Upper lobe of left lung (tissue), 6 donors: ENCODE data around the gene AP4M1. TPM values are rescaled to one million over a fixed set of nuclear protein-coding genes. Genes with fewer than 3 reads are reported as not detected.

ENCODE experiments used
- ATAC-seq, 2 donors: fragments of 200-7000 bp; cut with Tn5 transposase; one replicate each; pipeline ENCODE4 v1.9.1; 2022; ENCODE audit warnings: mild to moderate bottlenecking in 2 of 2, moderate library complexity in 2 of 2; ENCODE audit not compliant: low FRiP score in 2 of 2
- DNase-seq, 2 donors: peaks; one replicate each; pipeline ENCODE4 v3.0.0-alpha.2; 2019 to 2020
- H3K27ac ChIP-seq, 4 donors: fragments of 200-600 bp; sonication (generic); one replicate each; pipeline ENCODE4 v1.5.1; 2016 to 2019
- H3K27me3 ChIP-seq, 4 donors: fragments of 200-600 bp; sonication (generic); one replicate each; pipeline ENCODE4 v1.5.1; 2017 to 2019
- H3K36me3 ChIP-seq, 4 donors: fragments of 200-600 bp; sonication (generic); one replicate each; pipeline ENCODE4 v1.5.1; 2016 to 2019
- H3K4me1 ChIP-seq, 4 donors: fragments of 200-600 bp; sonication (generic); one replicate each; pipeline ENCODE4 v1.5.1; 2018 to 2019
- H3K4me3 ChIP-seq, 4 donors: fragments of 200-600 bp; sonication (generic); one replicate each; pipeline ENCODE4 v1.5.1; 2017 to 2019; ENCODE audit warnings: mild to moderate bottlenecking in 2 of 4, moderate library complexity in 1 of 4
- H3K9me3 ChIP-seq, 4 donors: fragments of 200-600 bp; sonication (generic); one replicate each; pipeline ENCODE4 v1.5.1; 2018 to 2019
- CTCF ChIP-seq, 6 experiments: fragments of 450-650 bp in 4 of 6; fragments of 200-600 bp in 2 of 6; sonication (generic) in 2 of 6; IDR thresholded peaks; one replicate each; pipeline ENCODE4 v1.5.1; 2016 to 2019; ENCODE audit warnings: antibody characterized with exemption in 6 of 6
- EP300 ChIP-seq, 4 donors: sonication (generic); formaldehyde crosslinking; IDR thresholded peaks; one replicate each; pipeline ENCODE4 v1.5.1; 2017; ENCODE audit warnings: antibody characterized with exemption in 4 of 4, control low read depth in 2 of 4
- POLR2A ChIP-seq, 4 donors: fragments of 450-650 bp; IDR thresholded peaks; one replicate each; pipeline ENCODE4 v1.5.1; 2016 to 2017; ENCODE audit warnings: antibody characterized with exemption in 4 of 4, mild to moderate bottlenecking in 2 of 4
- POLR2AphosphoS5 ChIP-seq, 2 donors: sonication (generic); formaldehyde crosslinking; IDR thresholded peaks; one replicate each; pipeline ENCODE4 v1.5.1; 2017; ENCODE audit warnings: antibody characterized with exemption in 2 of 2
- WGBS, 2 donors: methylation state at CpG; one replicate each; pipeline ENCODE4 v1.1.5; 2017 to 2018; 5-methylcytosine and 5-hydroxymethylcytosine counted together
- total RNA-seq, 6 donors: library from RNA; depleted of rRNA in 4 of 6; stranded (reverse); fragments of >200 nt in 4 of 6; gene quantifications; one replicate each; pipeline versions ENCODE4 v1.1.0 to v1.2.1, GENCODE V29; 2016 to 2021
- donor health status: DM: no; HTN: no; CAD: no; lungs with moderate emphysema.
- donor health status: DM: no; HTN: yes; CAD: no; lungs with severe emphysema.

AP4M1 gene
- total RNA-seq, 6 donors from 2014 or later: 17.3 to 142 (median 19.4) TPM

GRCh38 chr7:100095289-100095688 is 6.2 kb upstream of the AP4M1 start:
- ATAC-seq (no peak), DNase-seq (no peak)
- TF ChIP-seq EP300 (IDR thresholded peaks at IDR 0.05) (no peak), POLR2AphosphoS5 (IDR thresholded peaks at IDR 0.05) (no peak), POLR2A (IDR thresholded peaks at IDR 0.05) (no peak), CTCF (IDR thresholded peaks at IDR 0.05) (no peak)
- 80 to 88% methylated on average over 8 to 9 of the region's 9 CpGs for WGBS, 2 donors
- Histone ChIP-seq H3K27me3 (no peaks in the 10 kb centered on the region), H3K4me1 (peaks cover 11 to 19% (median 13%) of the 10 kb centered on the region in 4 donors), H3K36me3 (peaks cover 62 to 92% (median 87%) of the 10 kb centered on the region in 4 donors), H3K27ac (no peak overlapping the region), H3K9me3 (no peaks in the 10 kb centered on the region), H3K4me3 (no peak overlapping the region)

GRCh38 chr7:100095704-100096103 is 5.7 kb upstream of the AP4M1 start:
- Histone ChIP-seq H3K27me3 (no peaks in the 10 kb centered on the region), H3K9me3 (no peaks in the 10 kb centered on the region), H3K36me3 (peaks cover 60 to 89% (median 85%) of the 10 kb centered on the region in 4 donors), H3K4me3 (no peak overlapping the region), H3K4me1 (peaks cover 11 to 19% (median 13%) of the 10 kb centered on the region in 4 donors), H3K27ac (no peak overlapping the region)
- TF ChIP-seq EP300 (IDR thresholded peaks at IDR 0.05) (no peak), POLR2AphosphoS5 (IDR thresholded peaks at IDR 0.05) (no peak), CTCF (IDR thresholded peaks at IDR 0.05) (no peak), POLR2A (IDR thresholded peaks at IDR 0.05) (no peak)
- ATAC-seq (no peak), DNase-seq (no peak)
- WGBS, 2 donors: 92 to 96% methylated on average over 11 to 17 of the region's 17 CpGs

DNA sequence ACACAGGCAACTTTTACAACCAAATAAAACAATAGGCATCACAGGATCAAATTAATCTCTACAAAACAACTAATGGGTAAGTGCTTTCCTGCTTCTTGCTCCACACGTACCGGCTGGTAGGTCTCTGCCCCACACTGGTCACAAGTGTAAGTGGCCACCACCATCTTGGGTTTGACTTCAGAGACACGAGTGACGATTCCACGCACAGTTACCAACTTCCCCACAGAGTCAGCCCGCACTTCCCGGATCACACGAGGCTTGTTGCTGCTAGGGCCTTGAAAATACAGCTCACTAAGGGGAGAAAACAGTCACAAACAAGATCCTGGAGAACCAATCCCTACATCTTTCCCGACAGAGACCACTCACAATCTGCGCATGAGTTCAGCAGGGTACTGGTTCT is 2.5 kb upstream of the AP4M1 start:
- no peak for ATAC-seq
- TF ChIP-seq CTCF (IDR thresholded peaks at IDR 0.05): no peak
- no peak for TF ChIP-seq EP300 (IDR thresholded peaks at IDR 0.05)
- TF ChIP-seq POLR2AphosphoS5 (IDR thresholded peaks at IDR 0.05): no peak
- TF ChIP-seq POLR2A (IDR thresholded peaks at IDR 0.05): no peak
- H3K9me3 ChIP-seq: no peaks in the 10 kb centered on the region
- peaks cover 19 to 30% (median 21%) of the 10 kb centered on the region in 4 donors for H3K4me1 ChIP-seq
- H3K36me3 ChIP-seq: peaks cover 36 to 66% (median 57%) of the 10 kb centered on the region in 4 donors
- no peaks in the 10 kb centered on the region for H3K27me3 ChIP-seq
- H3K27ac ChIP-seq: peak overlapping the region in 1 of 4 donors; percentile 93
- no peak overlapping the region for H3K4me3 ChIP-seq
- DNase-seq: no peak
- 88% methylated on average over 10 of the region's 10 CpGs for WGBS, 2 donors

DNA sequence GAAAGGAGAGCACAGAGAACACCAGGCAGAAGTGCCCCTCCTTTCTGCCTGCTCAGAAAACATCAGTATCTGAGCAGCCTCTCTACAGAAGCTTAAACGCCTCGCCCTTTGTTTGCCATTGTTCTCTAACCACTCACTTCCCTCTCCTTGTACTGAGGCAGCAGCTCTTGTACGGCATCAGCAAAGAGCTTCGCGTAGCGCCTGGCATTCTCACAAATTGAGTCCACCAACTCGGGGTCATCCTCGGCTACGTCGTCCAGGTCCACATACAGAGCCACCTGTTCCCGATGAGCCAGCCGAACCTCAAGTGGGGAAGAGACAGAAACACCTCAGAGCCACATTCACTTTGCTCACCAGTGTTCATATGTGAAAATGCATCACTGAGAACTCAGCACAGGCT is 2.0 kb upstream of the AP4M1 start:
- ATAC-seq: no peak
- TF ChIP-seq CTCF (IDR thresholded peaks at IDR 0.05): no peak
- TF ChIP-seq EP300 (IDR thresholded peaks at IDR 0.05): no peak
- TF ChIP-seq POLR2AphosphoS5 (IDR thresholded peaks at IDR 0.05): no peak
- no peak for TF ChIP-seq POLR2A (IDR thresholded peaks at IDR 0.05)
- peak overlapping the region; percentile 93 to 99 (median 95) for H3K27ac ChIP-seq

GRCh38 chr7:100100420-100101015 is 925 bp upstream of the AP4M1 start:
- no peaks in the 10 kb centered on the region for H3K27me3 ChIP-seq
- no peaks in the 10 kb centered on the region for H3K9me3 ChIP-seq
- peak overlapping the region; percentile 93 to 99 (median 95) for H3K27ac ChIP-seq
- 0 to 1% methylated on average over 21 to 49 of the region's 61 CpGs for WGBS, 2 donors
- H3K4me3 ChIP-seq: peak overlapping the region; percentile 75 to 100 (median 86)
- DNase-seq (peak; percentile 92 to 97), ATAC-seq (peak; percentile 95 to 96)
- peak; percentile 88 for TF ChIP-seq POLR2AphosphoS5 (IDR thresholded peaks at IDR 0.05)
- peak in 1 of 4 donors; percentile 55 for TF ChIP-seq EP300 (IDR thresholded peaks at IDR 0.05)
- TF ChIP-seq CTCF (IDR thresholded peaks at IDR 0.05): peak in 3 of 6 experiments; percentile 25 to 33 (median 27)
- peak in 2 of 4 donors; percentile 57 to 61 for TF ChIP-seq POLR2A (IDR thresholded peaks at IDR 0.05)
- H3K36me3 ChIP-seq: peaks cover 29 to 66% (median 54%) of the 10 kb centered on the region in 4 donors
- H3K4me1 ChIP-seq: peaks cover 19 to 30% (median 21%) of the 10 kb centered on the region in 4 donors

More for the DNA sequence above, 2.0 kb upstream of the AP4M1 start:
- Histone ChIP-seq H3K4me3 (peak overlapping the region in 3 of 4 donors; percentile 75 to 96 (median 77)), H3K4me1 (peaks cover 19 to 30% (median 21%) of the 10 kb centered on the region in 4 donors), H3K9me3 (no peaks in the 10 kb centered on the region), H3K27me3 (no peaks in the 10 kb centered on the region), H3K36me3 (peaks cover 35 to 66% (median 55%) of the 10 kb centered on the region in 4 donors)
- no peak for DNase-seq
- WGBS, 2 donors: 54 to 62% methylated on average over 12 of the region's 12 CpGs
